Renal cortical epithelial cell (primary cell): ENCODE measurements around the gene DBP. TPM values are rescaled to one million over a fixed set of nuclear protein-coding genes. Genes with fewer than 3 reads are reported as not detected.

Experiments used
- total RNA-seq: library from RNA; depleted of rRNA; stranded (reverse); fragments of >200 nt; gene quantifications from 2 replicates; pipeline ENCODE4 v1.2.3, GENCODE V29; 2014

Gene DBP
- total RNA-seq, 1 donor from 2014 or later = 2.3 TPM

Other genes starting within 250 kb of the DBP start
- gene KDELR1, start 245.8 kb downstream of the DBP start, total RNA-seq = 63.7 and 116 TPM in 2 replicates
- 0.17 and 0.25 TPM in 2 replicates for gene GRIN2D, start 243.7 kb downstream of the DBP start, total RNA-seq
- gene GRWD1, start 191.4 kb downstream of the DBP start, total RNA-seq = 41.7 and 50.3 TPM in 2 replicates
- gene KCNJ14, start 181.8 kb downstream of the DBP start, total RNA-seq = 0.35 and 1.3 TPM in 2 replicates
- 44.3 and 58.4 TPM in 2 replicates for gene CYTH2, start 168.0 kb downstream of the DBP start, total RNA-seq
- gene LMTK3, start 125.5 kb downstream of the DBP start, total RNA-seq = 1.1 and 1.2 TPM in 2 replicates
- not detected in 2 replicates for gene SULT2B1, start 85.2 kb downstream of the DBP start, total RNA-seq
- gene SPACA4, start 30.6 kb downstream of the DBP start, total RNA-seq = not detected in 2 replicates
- gene FAM83E, start 22.3 kb downstream of the DBP start, total RNA-seq = 0.17 TPM in 1 of 2 replicates, not detected in the other
- gene RPL18, start 18.2 kb downstream of the DBP start, total RNA-seq = 591 and 1,820 TPM in 2 replicates
- 9.1 and 9.9 TPM in 2 replicates for gene SPHK2, start 17.9 kb downstream of the DBP start, total RNA-seq
- 0.35 and 3.3 TPM in 2 replicates for gene CA11, start 8.8 kb upstream of the DBP start, total RNA-seq
- 0.40 TPM in 1 of 2 replicates, not detected in the other for gene NTN5, start 35.6 kb upstream of the DBP start, total RNA-seq
- 0.25 and 1.9 TPM in 2 replicates for gene FUT2, start 58.6 kb upstream of the DBP start, total RNA-seq
- 0.25 and 0.87 TPM in 2 replicates for gene MAMSTR, start 82.3 kb upstream of the DBP start, total RNA-seq
- gene RASIP1, start 103.2 kb upstream of the DBP start, total RNA-seq = 0.50 and 0.69 TPM in 2 replicates
- gene IZUMO1, start 109.5 kb upstream of the DBP start, total RNA-seq = not detected in 2 replicates
- 0.05 and 3.0 TPM in 2 replicates for gene FUT1, start 115.3 kb upstream of the DBP start, total RNA-seq
- gene FGF21, start 118.1 kb upstream of the DBP start, total RNA-seq = not detected in 2 replicates
- 27.2 and 37.3 TPM in 2 replicates for gene BCAT2, start 173.7 kb upstream of the DBP start, total RNA-seq
- 0.60 and 1.7 TPM in 2 replicates for gene HSD17B14, start 199.1 kb upstream of the DBP start, total RNA-seq
- 6.8 and 14.4 TPM in 2 replicates for gene PLEKHA4, start 231.2 kb upstream of the DBP start, total RNA-seq
- 28.1 and 29.9 TPM in 2 replicates for gene PPP1R15A, start 235.0 kb upstream of the DBP start, total RNA-seq